MCF 10A (cell line): Measurements from ENCODE around the gene MREG. TPM values are rescaled to one million over a fixed set of nuclear protein-coding genes. Genes with fewer than 3 reads are reported as not detected.
"Not testable (repeated sequence)": the region's sequence is repeated elsewhere in the genome, so short reads cannot be mapped to it uniquely, and the experiment has no call there.

Experiments
- BruUV-seq: library from RNA; stranded (reverse); fragments of 400-500 nt; replicated peaks from 2 replicates; lab custom pipeline; 2021; lab: Mats Ljungman, UMichigan
- CTCF ChIA-PET: fragments of 300-600 bp; sonication (Branson Sonifier 250); formaldehyde crosslinking; extraction: SDS; loops from one replicate; lab custom pipeline; 2021; ENCODE audit warnings: antibody characterized with exemption, inconsistent platforms; lab: Yijun Ruan, JAX
- POLR2A ChIA-PET: fragments of 300-600, 350-650 bp; sonication (Branson Sonifier 250); formaldehyde crosslinking; extraction: SDS; loops from one replicate; lab custom pipeline; 2020; ENCODE audit warnings: antibody characterized with exemption, inconsistent platforms; lab: Yijun Ruan, JAX
- DNase-seq: peaks from one replicate; pipeline ENCODE4 v3.0.0-alpha.2; 2018; ENCODE audit not compliant: unreplicated experiment
- H3K27ac Mint-ChIP-seq: one replicate; pipeline ENCODE4 v1.8.0; 2022; ENCODE audit warnings: mild to moderate bottlenecking, low read depth, mixed read lengths; ENCODE audit not compliant: unreplicated experiment
- H3K27me3 Mint-ChIP-seq: one replicate; pipeline ENCODE4 v1.8.0; 2022; ENCODE audit warnings: mixed read lengths; ENCODE audit not compliant: insufficient read depth, unreplicated experiment
- H3K36me3 Mint-ChIP-seq: one replicate; pipeline ENCODE4 v1.8.0; 2022; ENCODE audit warnings: mild to moderate bottlenecking, moderate library complexity, mixed read lengths; ENCODE audit not compliant: insufficient read depth, unreplicated experiment
- H3K4me1 Mint-ChIP-seq: one replicate; pipeline ENCODE4 v1.8.0; 2022; ENCODE audit warnings: mixed read lengths; ENCODE audit not compliant: insufficient read depth, unreplicated experiment
- H3K4me3 Mint-ChIP-seq: one replicate; pipeline ENCODE4 v1.8.0; 2022; ENCODE audit warnings: mild to moderate bottlenecking, moderate library complexity, mixed read lengths; ENCODE audit not compliant: unreplicated experiment
- H3K9me3 Mint-ChIP-seq: one replicate; pipeline ENCODE4 v1.8.0; 2022; ENCODE audit warnings: mixed read lengths; ENCODE audit not compliant: unreplicated experiment
- CTCF ChIP-seq: fragments of 200-600 bp; IDR thresholded peaks from one replicate; pipeline ENCODE4 v1.8.0; 2022; ENCODE audit warnings: antibody characterized with exemption, mild to moderate bottlenecking; ENCODE audit not compliant: unreplicated experiment
- intact Hi-C: fragments of 100-400 bp; cut with micrococcal nuclease; formaldehyde crosslinking; loops from 2 replicates; pipeline ENCODE4 v1.14.1; 2022
- total RNA-seq: library from RNA; stranded (reverse); gene quantifications from 2 replicates; pipeline ENCODE4 v1.2.3, GENCODE V29; 2022

Gene MREG
- total RNA-seq, 1 experiment from 2014 or later: 10.4 TPM

- Mint-ChIP-seq H3K9me3 (no peaks in the 10 kb centered on the region), H3K4me3 (no peak overlapping the region), H3K36me3 (no peaks in the 10 kb centered on the region), H3K27me3 (no peaks in the 10 kb centered on the region), H3K4me1 (peaks cover 31% of the 10 kb centered on the region), H3K27ac (no peak overlapping the region)
- DNase-seq: no peak
- no peak for TF ChIP-seq CTCF
- CTCF ChIA-PET: interaction anchor here (0.8 to 5.7 kb wide), 4 partner anchors 10 to 65 kb away, joined by 3 to 41 read pairs (median 16); no protein-coding TSS in a partner anchor
- no TSS peak for BruUV-seq
- POLR2A ChIA-PET: interaction anchor here (4.1 kb wide), 1 partner anchor 9 kb away, joined by 14 read pairs; no protein-coding TSS in a partner anchor
- intact Hi-C loops: loop anchor here (5.0 kb wide), 1 partner anchor 43 kb away; no protein-coding TSS in a partner anchor
Observed at GRCh38 chr2:216014986-216015385, 1.6 kb upstream of the MREG start.

- Mint-ChIP-seq H3K4me1 (peaks cover 31% of the 10 kb centered on the region), H3K9me3 (no peaks in the 10 kb centered on the region), H3K4me3 (peak overlapping the region; percentile 82), H3K36me3 (no peaks in the 10 kb centered on the region), H3K27me3 (no peaks in the 10 kb centered on the region), H3K27ac (no peak overlapping the region)
- CTCF ChIA-PET: interaction anchor here (0.6 to 5.7 kb wide), 14 partner anchors 10 to 919 kb away, joined by 3 to 41 read pairs (median 4); no protein-coding TSS in a partner anchor
- intact Hi-C loops: loop anchor here (5.0 kb wide), 1 partner anchor 42 kb away; no protein-coding TSS in a partner anchor
- DNase-seq: no peak
- no peak for TF ChIP-seq CTCF
- POLR2A ChIA-PET: interaction anchor here (0.6 to 1.0 kb wide), 2 partner anchors 9 kb away, joined by 3 read pairs; no protein-coding TSS in a partner anchor
- no TSS peak for BruUV-seq
Observed at GRCh38 chr2:216014006-216014405, 655 bp upstream of the MREG start.

- BruUV-seq: no TSS peak
- H3K27me3 Mint-ChIP-seq: no peaks in the 10 kb centered on the region
- peak overlapping the region; percentile 84 for H3K27ac Mint-ChIP-seq
- no peaks in the 10 kb centered on the region for H3K9me3 Mint-ChIP-seq
- CTCF ChIA-PET: interaction anchor here (0.6 to 5.7 kb wide), 6 partner anchors 10 to 129 kb away, joined by 3 to 41 read pairs (median 4); no protein-coding TSS in a partner anchor
- H3K4me3 Mint-ChIP-seq: peak overlapping the region; percentile 82
- POLR2A ChIA-PET: interaction anchor here (0.7 to 2.0 kb wide), 8 partner anchors 9 to 97 kb away, joined by 3 to 8 read pairs (median 4); partner anchors contain the start of genes PECR, TMEM169 and XRCC5
- DNase-seq: no peak
- H3K36me3 Mint-ChIP-seq: no peaks in the 10 kb centered on the region
- no peak for TF ChIP-seq CTCF
- peaks cover 31% of the 10 kb centered on the region for H3K4me1 Mint-ChIP-seq
- intact Hi-C loops: loop anchor here (2.0 to 5.0 kb wide), 2 partner anchors 40 to 62 kb away; no protein-coding TSS in a partner anchor
Observed at GRCh38 chr2:216012830-216013079, 596 bp downstream of the MREG start.

- H3K27me3 Mint-ChIP-seq: no peaks in the 10 kb centered on the region
- peak; percentile 87 for DNase-seq
- H3K9me3 Mint-ChIP-seq: no peaks in the 10 kb centered on the region
- intact Hi-C loops: loop anchor here (2.0 to 5.0 kb wide), 2 partner anchors 40 to 61 kb away; no protein-coding TSS in a partner anchor
- TSS peak; percentile 41 for BruUV-seq
- peaks cover 29% of the 10 kb centered on the region for H3K4me1 Mint-ChIP-seq
- no peaks in the 10 kb centered on the region for H3K36me3 Mint-ChIP-seq
- ChIA-PET POLR2A (interaction anchor here (0.6 to 2.0 kb wide), 12 partner anchors 9 to 176 kb away, joined by 3 to 8 read pairs (median 4); partner anchors contain the start of genes PECR, TMEM169 and XRCC5), CTCF (interaction anchor here (0.6 to 5.7 kb wide), 7 partner anchors 11 to 666 kb away, joined by 3 to 41 read pairs (median 4); no protein-coding TSS in a partner anchor)
- peak overlapping the region; percentile 84 for H3K27ac Mint-ChIP-seq
- peak; percentile 12 for TF ChIP-seq CTCF
- H3K4me3 Mint-ChIP-seq: peak overlapping the region; percentile 82
Observed at GRCh38 chr2:216012133-216012829, 1.1 kb downstream of the MREG start.

- H3K36me3 Mint-ChIP-seq, H3K27me3 Mint-ChIP-seq, H3K27ac Mint-ChIP-seq, POLR2A ChIA-PET, H3K4me3 Mint-ChIP-seq, BruUV-seq, intact Hi-C loops, H3K9me3 Mint-ChIP-seq, DNase-seq: not testable (repeated sequence)
- CTCF ChIA-PET: interaction anchor here (0.6 to 1.8 kb wide), 4 partner anchors 12 to 76 kb away, joined by 3 to 8 read pairs (median 4); no protein-coding TSS in a partner anchor
- H3K4me1 Mint-ChIP-seq: peaks cover 50% of the 10 kb centered on the region
Observed at GRCh38 chr2:216009215-216009614, 4.1 kb downstream of the MREG start.
